Brain microvascular endothelial cell (primary cell): ENCODE results near the gene MOK.

Source experiments
- DNase-seq: peaks from one replicate; pipeline ENCODE4 v3.0.0-alpha.2; 2020
- H3K27ac ChIP-seq: fragments of 250-450 bp; sonication (Bioruptor Pico); 2 replicates; pipeline ENCODE4 v1.5.1; 2020; ENCODE audit warnings: mild to moderate bottlenecking, moderate library complexity
- H3K27me3 ChIP-seq: fragments of 250-450 bp; sonication (Bioruptor Pico); replicated peaks from 2 replicates; pipeline ENCODE4 v1.5.1; 2020; ENCODE audit warnings: mild to moderate bottlenecking
- H3K36me3 ChIP-seq: fragments of 250-450 bp; sonication (Bioruptor Pico); replicated peaks from 2 replicates; pipeline ENCODE4 v1.5.1; 2020; ENCODE audit warnings: mild to moderate bottlenecking
- H3K4me3 ChIP-seq: 2 replicates; pipeline ENCODE4 v1.5.1; 2011; ENCODE audit warnings: low read depth, mild to moderate bottlenecking, control low read depth, low read length, moderate library complexity
- in situ Hi-C: cut with HindIII; loops from 2 replicates; pipeline ENCODE4 v1.10.0; 2017; ENCODE audit warnings: low sequenced_read_pairs, low pct_ligation_motif_present
- TF ChIP-seq, protein P1 (sequence below): IDR thresholded peaks from 2 replicates; pipeline ENCODE4 v1.5.1; 2011; ENCODE audit warnings: low read depth, mild to moderate bottlenecking, moderate library complexity, low read length, control low read depth, inconsistent platforms; ENCODE audit errors: missing control alignments

MOK gene

DNA sequence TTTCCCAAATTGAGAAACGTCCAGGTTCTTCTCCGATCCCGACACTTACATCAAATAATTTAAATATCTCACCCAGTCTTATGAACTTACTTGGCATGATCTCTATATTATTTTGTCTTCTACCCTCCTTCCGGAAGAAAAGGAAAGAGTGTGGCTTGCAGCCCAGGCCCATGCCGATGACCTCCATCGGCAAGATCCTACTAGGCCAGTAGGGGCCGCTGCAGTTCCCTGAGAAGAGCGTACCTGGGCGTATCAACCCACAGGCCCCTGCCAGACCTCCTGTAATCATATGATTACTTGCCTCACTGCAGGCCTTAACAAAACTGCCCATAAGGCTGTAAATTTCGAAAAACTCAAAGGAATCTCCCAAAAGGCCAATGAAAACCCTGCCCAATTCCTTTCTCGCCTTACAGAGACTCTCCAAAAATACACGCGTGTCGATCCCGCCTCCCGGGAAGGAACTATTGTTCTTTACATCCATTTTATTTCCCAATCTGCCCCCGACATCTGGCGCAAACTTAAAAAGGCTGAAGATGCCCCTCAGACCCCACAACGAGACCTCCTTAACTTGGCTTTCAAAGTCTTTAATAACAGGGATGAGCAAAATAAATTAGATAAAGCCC is 69.6 kb downstream of the MOK start:
- peak; percentile 77 for DNase-seq
- TF ChIP-seq, protein P1, sequence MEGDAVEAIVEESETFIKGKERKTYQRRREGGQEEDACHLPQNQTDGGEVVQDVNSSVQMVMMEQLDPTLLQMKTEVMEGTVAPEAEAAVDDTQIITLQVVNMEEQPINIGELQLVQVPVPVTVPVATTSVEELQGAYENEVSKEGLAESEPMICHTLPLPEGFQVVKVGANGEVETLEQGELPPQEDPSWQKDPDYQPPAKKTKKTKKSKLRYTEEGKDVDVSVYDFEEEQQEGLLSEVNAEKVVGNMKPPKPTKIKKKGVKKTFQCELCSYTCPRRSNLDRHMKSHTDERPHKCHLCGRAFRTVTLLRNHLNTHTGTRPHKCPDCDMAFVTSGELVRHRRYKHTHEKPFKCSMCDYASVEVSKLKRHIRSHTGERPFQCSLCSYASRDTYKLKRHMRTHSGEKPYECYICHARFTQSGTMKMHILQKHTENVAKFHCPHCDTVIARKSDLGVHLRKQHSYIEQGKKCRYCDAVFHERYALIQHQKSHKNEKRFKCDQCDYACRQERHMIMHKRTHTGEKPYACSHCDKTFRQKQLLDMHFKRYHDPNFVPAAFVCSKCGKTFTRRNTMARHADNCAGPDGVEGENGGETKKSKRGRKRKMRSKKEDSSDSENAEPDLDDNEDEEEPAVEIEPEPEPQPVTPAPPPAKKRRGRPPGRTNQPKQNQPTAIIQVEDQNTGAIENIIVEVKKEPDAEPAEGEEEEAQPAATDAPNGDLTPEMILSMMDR = peak; percentile 90
- no peaks in the 10 kb centered on the region for H3K27me3 ChIP-seq
- peak overlapping the region; percentile 18 for H3K27ac ChIP-seq
- H3K4me3 ChIP-seq = peak overlapping the region; percentile 9
- in situ Hi-C loops = loop anchor here (10.0 kb wide), 1 partner anchor 79 kb away; the partner anchor contains the start of gene ZNF839
- peaks cover 5% of the 10 kb centered on the region for H3K36me3 ChIP-seq

DNA sequence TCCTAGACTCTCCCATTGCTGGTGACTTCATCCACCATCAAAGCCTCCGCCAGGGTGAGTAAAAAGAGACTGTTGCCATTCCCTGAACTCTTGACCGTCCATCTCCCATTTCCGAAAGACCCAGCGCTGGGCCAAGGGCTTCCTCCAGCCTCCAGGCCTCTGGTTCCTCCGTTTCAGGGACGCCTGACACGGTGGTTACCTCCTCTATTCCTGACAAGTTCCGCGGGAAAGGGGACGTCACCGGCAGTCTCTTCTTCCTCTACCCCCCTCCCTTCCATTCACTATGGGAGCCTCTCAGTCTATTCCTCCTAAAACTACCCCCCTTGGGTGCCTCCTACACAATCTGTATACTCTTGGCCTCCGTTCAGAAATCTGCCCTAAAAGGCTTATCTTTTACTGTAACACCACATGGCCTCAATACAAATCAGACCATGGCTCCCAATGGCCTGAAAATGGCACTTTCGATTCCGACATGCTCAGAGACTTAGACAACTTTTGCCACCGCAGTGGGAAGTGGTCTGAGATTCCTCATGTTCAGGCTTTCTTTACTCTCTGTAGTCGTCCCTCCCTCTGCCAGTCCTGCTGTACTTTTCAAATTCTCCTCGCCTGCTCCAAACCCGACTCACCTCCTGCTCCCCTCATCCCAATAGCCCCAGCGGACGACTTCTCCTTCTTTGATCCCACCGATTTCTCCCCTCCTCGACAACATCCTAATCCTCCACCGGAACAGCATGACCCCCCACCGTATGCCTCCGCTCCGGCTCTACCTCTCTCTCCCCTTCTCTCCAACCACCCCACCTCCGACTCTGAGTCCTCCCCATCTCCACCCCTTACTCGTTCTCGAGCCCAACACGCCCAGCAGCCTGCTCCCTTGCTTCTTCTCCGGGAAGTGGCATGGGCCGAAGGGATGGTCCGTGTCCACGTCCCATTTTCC is 70.4 kb downstream of the MOK start:
- peaks cover 10% of the 10 kb centered on the region for H3K36me3 ChIP-seq
- peak overlapping the region; percentile 9 for H3K4me3 ChIP-seq
- no peaks in the 10 kb centered on the region for H3K27me3 ChIP-seq
- DNase-seq = no peak
- no peak overlapping the region for H3K27ac ChIP-seq
- TF ChIP-seq, protein P1 = no peak
- in situ Hi-C loops = loop anchor here (10.0 kb wide), 1 partner anchor 80 kb away; the partner anchor contains the start of gene ZNF839

DNA sequence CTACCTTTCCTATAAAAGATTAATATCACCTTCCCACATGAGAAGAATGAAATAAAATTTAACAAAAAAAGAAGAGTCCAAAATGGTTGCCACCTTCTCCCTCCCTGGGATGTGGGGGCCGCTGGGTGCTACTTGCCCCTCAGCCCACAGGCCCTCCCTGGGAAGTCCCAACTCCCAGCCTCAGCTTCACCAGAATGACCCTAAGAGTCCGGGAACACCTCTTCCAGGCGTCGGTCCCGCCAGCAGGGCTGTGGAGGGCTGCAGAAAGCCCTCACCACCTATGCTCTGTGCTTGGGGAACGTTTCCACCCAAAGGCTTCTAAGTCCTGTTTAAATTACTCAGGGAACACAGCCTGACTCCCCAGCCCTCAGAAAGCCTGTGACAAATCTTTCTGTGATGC is 71.9 kb downstream of the MOK start:
- no peak for DNase-seq
- H3K4me3 ChIP-seq = no peak overlapping the region
- H3K27me3 ChIP-seq = no peaks in the 10 kb centered on the region
- TF ChIP-seq, protein P1 = no peak
- in situ Hi-C loops = loop anchor here (10.0 kb wide), 1 partner anchor 82 kb away; the partner anchor contains the start of gene ZNF839
- peaks cover 13% of the 10 kb centered on the region for H3K36me3 ChIP-seq
- no peak overlapping the region for H3K27ac ChIP-seq

DNA sequence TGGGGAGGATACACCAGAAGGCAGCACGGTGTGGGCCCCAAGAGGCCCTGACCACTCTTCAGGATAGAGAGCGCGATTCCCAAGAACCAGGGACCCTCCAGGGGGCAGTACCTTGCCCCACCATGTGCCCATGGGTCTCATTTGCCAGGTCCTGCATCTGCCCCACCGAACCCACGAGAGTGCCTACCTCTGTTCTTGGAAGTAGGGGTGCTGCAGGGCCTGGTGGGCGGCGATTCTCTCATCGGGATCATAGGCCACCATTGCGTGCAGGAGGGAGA is 72.7 kb downstream of the MOK start:
- Histone ChIP-seq H3K27me3 (no peaks in the 10 kb centered on the region), H3K36me3 (peaks cover 13% of the 10 kb centered on the region), H3K4me3 (no peak overlapping the region), H3K27ac (no peak overlapping the region)
- TF ChIP-seq, protein P1 = peak; percentile 2
- in situ Hi-C loops = loop anchor here (10.0 kb wide), 1 partner anchor 83 kb away; the partner anchor contains the start of gene ZNF839
- no peak for DNase-seq

DNA sequence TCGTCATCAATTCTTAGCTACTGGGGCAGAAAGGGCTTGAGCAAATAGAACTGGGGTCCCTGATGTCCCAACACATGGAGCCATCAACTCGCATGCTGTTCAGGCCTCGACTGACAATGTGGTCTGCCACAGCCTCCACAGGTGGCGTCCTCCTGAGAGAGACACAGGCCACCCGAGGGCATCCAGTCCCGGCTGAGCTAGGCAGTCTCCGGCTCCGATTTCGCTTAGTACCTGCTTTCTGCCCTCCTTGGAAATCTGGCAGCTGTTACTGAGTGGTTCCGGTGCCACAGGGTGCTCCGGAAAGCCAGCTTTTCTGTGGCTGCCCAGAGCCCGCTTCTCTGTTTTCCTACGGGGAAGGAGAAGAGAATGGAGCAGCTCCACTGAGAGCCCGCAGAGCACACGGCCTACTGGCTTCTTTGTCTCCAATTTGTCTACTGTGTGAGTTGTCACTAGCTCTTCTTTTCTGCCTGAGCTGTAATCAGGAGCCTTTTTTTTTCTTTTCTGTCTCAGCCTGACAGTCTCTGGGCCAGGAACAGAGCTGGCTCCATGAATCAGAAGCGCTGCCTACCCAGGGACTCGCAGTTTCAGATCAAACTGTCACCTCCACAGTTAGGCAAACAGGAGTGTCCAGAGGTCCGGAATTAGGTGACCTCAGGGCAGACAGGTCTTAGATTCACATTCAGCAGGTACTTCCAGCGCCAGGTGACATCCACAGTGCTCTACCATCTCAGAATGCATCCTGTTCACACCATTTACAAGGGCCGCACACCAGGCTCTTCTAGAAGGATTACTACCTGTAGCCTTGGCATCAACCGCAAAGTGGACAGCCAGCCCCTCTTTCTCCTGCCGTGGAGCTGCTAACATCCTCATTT is 73.3 kb downstream of the MOK start:
- DNase-seq = no peak
- no peak overlapping the region for H3K27ac ChIP-seq
- TF ChIP-seq, protein P1 = no peak
- no peak overlapping the region for H3K4me3 ChIP-seq
- no peaks in the 10 kb centered on the region for H3K27me3 ChIP-seq
- in situ Hi-C loops = loop anchor here (10.0 kb wide), 1 partner anchor 83 kb away; the partner anchor contains the start of gene ZNF839
- peaks cover 13% of the 10 kb centered on the region for H3K36me3 ChIP-seq
